Measurements from ENCODE around the gene USP11. TPM values are rescaled to one million over a fixed set of nuclear protein-coding genes. Genes with fewer than 3 reads are reported as not detected.

Gene USP11
- total and polyA plus RNA-seq, 2 experiments from 2014 or later: 120 to 337 TPM

GRCh38 chrX:47199286-47199685 is 33.5 kb upstream of the USP11 start:
- no peaks in the 10 kb centered on the region for H3K9me3 ChIP-seq (ENCODE audit: low read depth)
- H3K4me3 ChIP-seq: no peak overlapping the region
- H3K4me1 ChIP-seq (ENCODE audit: low read depth): peaks cover 38% of the 10 kb centered on the region
- H3K27ac ChIP-seq: no peak overlapping the region
- H3K27me3 ChIP-seq: no peaks in the 10 kb centered on the region
- peaks cover 53% of the 10 kb centered on the region for H3K36me3 ChIP-seq
- TF ChIP-seq, protein P1, sequence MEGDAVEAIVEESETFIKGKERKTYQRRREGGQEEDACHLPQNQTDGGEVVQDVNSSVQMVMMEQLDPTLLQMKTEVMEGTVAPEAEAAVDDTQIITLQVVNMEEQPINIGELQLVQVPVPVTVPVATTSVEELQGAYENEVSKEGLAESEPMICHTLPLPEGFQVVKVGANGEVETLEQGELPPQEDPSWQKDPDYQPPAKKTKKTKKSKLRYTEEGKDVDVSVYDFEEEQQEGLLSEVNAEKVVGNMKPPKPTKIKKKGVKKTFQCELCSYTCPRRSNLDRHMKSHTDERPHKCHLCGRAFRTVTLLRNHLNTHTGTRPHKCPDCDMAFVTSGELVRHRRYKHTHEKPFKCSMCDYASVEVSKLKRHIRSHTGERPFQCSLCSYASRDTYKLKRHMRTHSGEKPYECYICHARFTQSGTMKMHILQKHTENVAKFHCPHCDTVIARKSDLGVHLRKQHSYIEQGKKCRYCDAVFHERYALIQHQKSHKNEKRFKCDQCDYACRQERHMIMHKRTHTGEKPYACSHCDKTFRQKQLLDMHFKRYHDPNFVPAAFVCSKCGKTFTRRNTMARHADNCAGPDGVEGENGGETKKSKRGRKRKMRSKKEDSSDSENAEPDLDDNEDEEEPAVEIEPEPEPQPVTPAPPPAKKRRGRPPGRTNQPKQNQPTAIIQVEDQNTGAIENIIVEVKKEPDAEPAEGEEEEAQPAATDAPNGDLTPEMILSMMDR (IDR thresholded peaks at IDR 0.05; ENCODE audit: low read depth, low read length): no peak
- no peak for DNase-seq (ENCODE audit: low read depth in 1 of 2, low spot score in 1 of 2)

GRCh38 chrX:47200385-47201150 is 32.2 kb upstream of the USP11 start:
- no peak overlapping the region for H3K4me3 ChIP-seq
- no peak overlapping the region for H3K27ac ChIP-seq
- peaks cover 27% of the 10 kb centered on the region for H3K4me1 ChIP-seq (ENCODE audit: low read depth)
- H3K9me3 ChIP-seq (ENCODE audit: low read depth): no peaks in the 10 kb centered on the region
- H3K36me3 ChIP-seq: peaks cover 66% of the 10 kb centered on the region
- TF ChIP-seq, protein P1 (IDR thresholded peaks at IDR 0.05; ENCODE audit: low read depth, low read length): peak; percentile 5
- DNase-seq (ENCODE audit: low read depth in 1 of 2, low spot score in 1 of 2): peak in 1 of 2 donors; percentile 22
- H3K27me3 ChIP-seq: no peaks in the 10 kb centered on the region

DNA sequence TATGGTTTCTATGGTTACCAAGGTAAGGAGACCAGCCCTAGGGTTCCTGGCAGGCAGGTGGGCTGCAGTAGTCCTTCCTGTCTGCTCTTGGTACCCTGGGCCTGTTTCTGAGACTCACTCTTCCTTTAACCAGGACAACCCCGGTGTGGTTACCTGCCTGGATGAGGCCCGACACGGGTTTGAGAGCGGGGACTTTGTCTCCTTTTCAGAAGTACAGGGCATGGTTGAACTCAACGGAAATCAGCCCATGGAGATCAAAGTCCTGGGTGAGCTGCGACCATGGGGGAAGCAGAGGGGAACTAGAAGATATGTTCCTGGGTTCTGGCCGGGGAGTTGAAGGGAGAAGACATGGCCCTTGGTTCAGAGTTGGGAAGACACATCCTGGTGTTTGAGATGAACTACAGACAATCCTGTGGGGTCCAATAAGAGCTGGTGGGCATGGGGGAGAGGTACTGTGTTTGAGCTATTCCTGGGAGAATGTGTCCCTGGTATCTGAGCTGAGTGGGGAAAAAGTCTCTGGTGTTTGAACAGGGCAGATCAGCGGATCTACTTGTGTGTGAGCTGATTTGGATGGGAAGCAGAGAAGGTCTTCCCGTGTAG is 31.4 kb upstream of the USP11 start:
- Histone ChIP-seq H3K27me3 (no peaks in the 10 kb centered on the region), H3K9me3 (ENCODE audit: low read depth) (no peaks in the 10 kb centered on the region), H3K36me3 (peaks cover 74% of the 10 kb centered on the region), H3K4me3 (no peak overlapping the region), H3K4me1 (ENCODE audit: low read depth) (peaks cover 18% of the 10 kb centered on the region), H3K27ac (no peak overlapping the region)
- TF ChIP-seq, protein P1 (IDR thresholded peaks at IDR 0.05; ENCODE audit: low read depth, low read length): no peak
- no peak for DNase-seq (ENCODE audit: low read depth in 1 of 2, low spot score in 1 of 2)

DNA sequence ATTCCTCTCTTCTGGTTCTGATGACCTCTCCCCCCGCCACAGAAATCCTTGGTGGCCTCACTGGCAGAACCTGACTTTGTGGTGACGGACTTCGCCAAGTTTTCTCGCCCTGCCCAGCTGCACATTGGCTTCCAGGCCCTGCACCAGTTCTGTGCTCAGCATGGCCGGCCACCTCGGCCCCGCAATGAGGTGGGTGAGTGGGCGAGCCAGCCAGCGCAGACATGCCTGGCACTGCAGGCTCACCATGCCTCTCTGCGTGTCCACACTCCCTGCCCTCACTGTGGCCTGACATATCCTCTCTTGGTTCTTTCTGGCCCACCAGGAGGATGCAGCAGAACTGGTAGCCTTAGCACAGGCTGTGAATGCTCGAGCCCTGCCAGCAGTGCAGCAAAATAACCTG is 30.5 kb upstream of the USP11 start:
- peaks cover 9% of the 10 kb centered on the region for H3K4me1 ChIP-seq (ENCODE audit: low read depth)
- H3K4me3 ChIP-seq: no peak overlapping the region
- H3K27ac ChIP-seq: peak overlapping the region; percentile 28
- no peak for DNase-seq (ENCODE audit: low read depth in 1 of 2, low spot score in 1 of 2)
- peaks cover 83% of the 10 kb centered on the region for H3K36me3 ChIP-seq
- TF ChIP-seq, protein P1 (IDR thresholded peaks at IDR 0.05; ENCODE audit: low read depth, low read length): no peak
- H3K9me3 ChIP-seq (ENCODE audit: low read depth): no peaks in the 10 kb centered on the region
- no peaks in the 10 kb centered on the region for H3K27me3 ChIP-seq

- peaks cover 4% of the 10 kb centered on the region for H3K4me1 ChIP-seq (ENCODE audit: low read depth)
- no peaks in the 10 kb centered on the region for H3K27me3 ChIP-seq
- H3K4me3 ChIP-seq: no peak overlapping the region
- no peaks in the 10 kb centered on the region for H3K9me3 ChIP-seq (ENCODE audit: low read depth)
- TF ChIP-seq, protein P1 (IDR thresholded peaks at IDR 0.05; ENCODE audit: low read depth, low read length): no peak
- peak overlapping the region; percentile 28 for H3K27ac ChIP-seq
- no peak for DNase-seq (ENCODE audit: low read depth in 1 of 2, low spot score in 1 of 2)
- H3K36me3 ChIP-seq: peaks cover 89% of the 10 kb centered on the region
Observed at GRCh38 chrX:47202877-47203276, 29.9 kb upstream of the USP11 start.
